HepG2 (cell line): ENCODE data around the gene CLEC16A. TPM values are rescaled to one million over a fixed set of nuclear protein-coding genes. Genes with fewer than 3 reads are reported as not detected.

Experiments used
- ATAC-seq: fragments of 200-7000 bp; cut with Tn5 transposase; 3 replicates; pipeline ENCODE4 v1.9.1; 2020; ENCODE audit warnings: mild to moderate bottlenecking, moderate library complexity
- BruUV-seq: library from RNA; stranded (reverse); fragments of 400-500 nt; replicated peaks from 2 replicates; lab custom pipeline; 2021; lab: Mats Ljungman, UMichigan
- CTCF ChIA-PET: fragments of 300-600 bp; formaldehyde crosslinking; extraction: SDS; loops from one replicate; lab custom pipeline; 2021; ENCODE audit warnings: low total read pairs, inconsistent platforms, low intra/inter-chr PET ratio; lab: Yijun Ruan, JAX
- POLR2A ChIA-PET: fragments of 350-600 bp; sonication (Branson Sonifier 250); formaldehyde crosslinking; loops from one replicate; lab custom pipeline; 2020; ENCODE audit warnings: antibody characterized with exemption, inconsistent platforms; lab: Yijun Ruan, JAX
- DNase-seq: peaks from one replicate; pipeline ENCODE4 v3.0.0-alpha.2; 2015; ENCODE audit warnings: low spot score
- FAIRE-seq: peaks from 3 replicates; lab custom pipeline; 2011; peaks lifted over from hg19 to GRCh38; lab: Jason Lieb, UNC
- H2AFZ ChIP-seq: one replicate; pipeline ENCODE4 v1.6.1; 2011; ENCODE audit warnings: low read length, inconsistent platforms
- H3K27ac ChIP-seq: fragments of 300-600 bp; 3 replicates; pipeline ENCODE4 v1.8.0; 2011; ENCODE audit warnings: mixed run types, mild to moderate bottlenecking, mixed read lengths, low read length, inconsistent platforms; ENCODE audit not compliant: insufficient read depth; ENCODE audit errors: extremely low read length
- H3K27me3 ChIP-seq, 2 experiments: fragments of 200-600 bp in 1 of 2; 2 replicates in 1 of 2; 3 replicates in 1 of 2; pipeline versions ENCODE4 v1.6.0 to v1.8.0; 2011; ENCODE audit warnings: low read length in 2 of 2, mild to moderate bottlenecking in 2 of 2, moderate library complexity in 2 of 2, inconsistent platforms in 1 of 2; ENCODE audit not compliant: insufficient read depth in 2 of 2, control insufficient read depth in 1 of 2
- H3K36me3 ChIP-seq, 2 experiments: fragments of 200-600 bp in 1 of 2; replicated peaks in 1 of 2; 2 replicates in 1 of 2; 3 replicates in 1 of 2; pipeline versions ENCODE4 v1.5.1 to v1.8.0; 2011; ENCODE audit warnings: low read length in 2 of 2, inconsistent platforms in 1 of 2; ENCODE audit not compliant: insufficient read depth in 2 of 2, control insufficient read depth in 1 of 2
- H3K4me1 ChIP-seq: 2 replicates; pipeline ENCODE4 v1.5.1; 2012; ENCODE audit warnings: low read length, inconsistent platforms; ENCODE audit not compliant: insufficient read depth
- H3K4me2 ChIP-seq: 2 replicates; pipeline ENCODE4 v1.6.0; 2011; ENCODE audit warnings: low read depth, low read length, inconsistent platforms
- H3K4me3 ChIP-seq, 3 experiments: fragments of 200-600 bp in 1 of 3; sonication (generic), shearing (Covaris generic) in 1 of 3; replicated peaks in 1 of 3; 2 replicates each; pipeline ENCODE4 v1.5.1; 2011 to 2016; ENCODE audit warnings: low read length in 3 of 3, inconsistent platforms in 2 of 3, low read depth in 2 of 3, mild to moderate bottlenecking in 2 of 3, control low read depth in 1 of 3, mixed read lengths in 1 of 3; ENCODE audit not compliant: insufficient read depth in 1 of 3
- H3K79me2 ChIP-seq: one replicate; pipeline ENCODE4 v1.6.1; 2011; ENCODE audit warnings: low read length, inconsistent platforms; ENCODE audit not compliant: insufficient read depth
- H3K9ac ChIP-seq: 2 replicates; pipeline ENCODE4 v1.6.0; 2011; ENCODE audit warnings: mild to moderate bottlenecking, low read depth, low read length, inconsistent platforms; ENCODE audit not compliant: insufficient read depth
- H3K9me3 ChIP-seq: 2 replicates; pipeline ENCODE4 v1.5.1; 2012; ENCODE audit warnings: mild to moderate bottlenecking, low read length
- H4K20me1 ChIP-seq: 2 replicates; pipeline ENCODE4 v1.6.0; 2011; ENCODE audit warnings: inconsistent platforms, mild to moderate bottlenecking, low read length, moderate library complexity; ENCODE audit not compliant: insufficient read depth
- FOXO1 ChIP-seq: sonication (generic); formaldehyde crosslinking; IDR thresholded peaks from 2 replicates; pipeline ENCODE4 v1.4.0; 2020; ENCODE audit warnings: missing genetic modification reagents
- HOXA5 ChIP-seq: sonication (generic); formaldehyde crosslinking; IDR thresholded peaks from 2 replicates; pipeline ENCODE4 v1.4.0; 2020; ENCODE audit warnings: missing genetic modification reagents
- NFRKB ChIP-seq: fragments of 450-650 bp; IDR thresholded peaks from 2 replicates; pipeline ENCODE4 v1.6.1; 2017
- PCBP2 ChIP-seq: fragments of 200-400 bp; formaldehyde crosslinking; optimal IDR thresholded peaks from 2 replicates; pipeline ENCODE3; 2018; ENCODE audit warnings: low read length, low read depth; ENCODE audit not compliant: poor library complexity, severe bottlenecking
- ZNF234 ChIP-seq: sonication (generic); formaldehyde crosslinking; conservative IDR thresholded peaks from 2 replicates; pipeline ENCODE4 v1.5.1; 2020; ENCODE audit warnings: mild to moderate bottlenecking, missing genetic modification reagents
- ZNF468 ChIP-seq: sonication (generic); formaldehyde crosslinking; IDR thresholded peaks from 2 replicates; pipeline ENCODE4 v1.8.0; 2022; ENCODE audit warnings: mild to moderate bottlenecking, moderate library complexity, missing genetic modification reagents
- ZNF644 ChIP-seq: IDR thresholded peaks from 2 replicates; pipeline ENCODE4 v1.6.1; 2016; ENCODE audit warnings: low read depth
- WGBS: methylation state at CpG from one replicate; pipeline ENCODE4 v1.1.6; 2017; ENCODE audit warnings: low lambda C conversion rate; 5-methylcytosine and 5-hydroxymethylcytosine counted together
- in situ Hi-C: cut with HindIII; loops from 2 replicates; pipeline ENCODE4 v1.10.0; 2017; ENCODE audit warnings: low pct_unique_long_range_greater_than_20kb; ENCODE audit not compliant: extremely low pct_ligation_motif_present
- intact Hi-C: fragments of 100-400 bp; cut with micrococcal nuclease; formaldehyde crosslinking; loops from one replicate; pipeline ENCODE4 v1.10.0; 2022; ENCODE audit not compliant: unreplicated experiment
- polyA plus RNA-seq, 8 experiments: library from polyadenylated mRNA; depleted of rRNA in 3 of 8; stranded (reverse) in 7 of 8; unstranded in 1 of 8; fragments of >200 nt; fragmentation: Illumina TruSeq in 4 of 8; extraction: Trizol in 4 of 8; gene quantifications; 2 replicates each; pipeline versions ENCODE4 v1.2.1 to v1.2.3, GENCODE V29; 2011 to 2016; ENCODE audit warnings: low read depth in 4 of 8, missing spikeins in 1 of 8, mixed read lengths in 1 of 8; ENCODE audit not compliant: insufficient read depth in 1 of 8
- total RNA-seq, 5 experiments: library from RNA; depleted of rRNA; stranded (reverse); fragments of >200 nt; fragmentation: Illumina TruSeq; extraction: Trizol; gene quantifications; 2 replicates each; pipeline ENCODE4 v1.2.3, GENCODE V29; 2016; ENCODE audit warnings: low read depth in 1 of 5
- TF ChIP-seq, protein P1 (sequence below): sonication (generic); formaldehyde crosslinking; IDR thresholded peaks from 2 replicates; pipeline ENCODE4 v1.5.0; 2020; ENCODE audit warnings: mild to moderate bottlenecking, missing genetic modification reagents, borderline replicate concordance
- TF ChIP-seq, protein P2 (sequence below): sonication (generic); formaldehyde crosslinking; IDR thresholded peaks from 2 replicates; pipeline ENCODE4 v1.8.0; 2022; ENCODE audit warnings: mild to moderate bottlenecking, missing genetic modification reagents, borderline replicate concordance
- TF ChIP-seq, protein P3 (sequence below): sonication (generic); formaldehyde crosslinking; IDR thresholded peaks from 2 replicates; pipeline ENCODE4 v1.4.0; 2020; ENCODE audit warnings: missing genetic modification reagents, borderline replicate concordance

Gene CLEC16A
- total and polyA plus RNA-seq, 2 of the 13 experiments (the other 11 are each of a cell fraction or from before 2014, with no cell fraction given) = 8.5 to 10.3 TPM

DNA sequence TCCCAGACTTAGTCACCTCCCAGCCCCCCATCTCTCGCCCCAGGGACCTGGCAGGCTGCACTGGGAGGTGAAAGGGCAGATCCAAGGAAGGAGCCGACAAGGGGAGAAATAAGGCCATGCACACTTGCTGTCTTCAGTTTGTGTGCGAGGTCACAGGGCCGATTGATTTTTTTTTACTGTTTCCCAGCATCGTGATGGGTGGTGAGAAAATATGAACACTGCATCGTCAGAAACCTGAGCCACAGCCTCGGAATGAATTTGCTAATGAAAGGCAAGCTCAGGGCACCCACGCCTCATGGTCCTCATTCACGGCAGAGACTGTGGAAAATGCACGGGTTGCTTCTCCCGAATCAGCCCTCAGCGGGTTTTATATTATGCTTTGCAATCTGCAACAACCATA lies 213.7 kb downstream of the CLEC16A start:
- no peak for DNase-seq
- no TSS peak for BruUV-seq
- H3K27ac ChIP-seq = no peak overlapping the region
- in situ Hi-C loops = no loop called here
- WGBS = 85% methylated on average over 12 of the region's 12 CpGs
- intact Hi-C loops = no loop called here
- H3K36me3 ChIP-seq = no peaks in the 10 kb centered on the region
- no peak overlapping the region for H3K4me3 ChIP-seq
- H3K27me3 ChIP-seq = no peaks in the 10 kb centered on the region
- no peaks in the 10 kb centered on the region for H3K79me2 ChIP-seq
- H3K4me2 ChIP-seq = no peak overlapping the region
- ChIA-PET CTCF (no interaction called here), POLR2A (no interaction called here)
- no peaks in the 10 kb centered on the region for H4K20me1 ChIP-seq
- no peak overlapping the region for H2AFZ ChIP-seq
- peaks cover 6% of the 10 kb centered on the region for H3K4me1 ChIP-seq
- H3K9me3 ChIP-seq = no peaks in the 10 kb centered on the region
- FAIRE-seq = no peak
- no peak for ATAC-seq
- no peak overlapping the region for H3K9ac ChIP-seq
- TF ChIP-seq ZNF234 (CRISPR knock-in tag) = no peak
- TF ChIP-seq, protein P1, sequence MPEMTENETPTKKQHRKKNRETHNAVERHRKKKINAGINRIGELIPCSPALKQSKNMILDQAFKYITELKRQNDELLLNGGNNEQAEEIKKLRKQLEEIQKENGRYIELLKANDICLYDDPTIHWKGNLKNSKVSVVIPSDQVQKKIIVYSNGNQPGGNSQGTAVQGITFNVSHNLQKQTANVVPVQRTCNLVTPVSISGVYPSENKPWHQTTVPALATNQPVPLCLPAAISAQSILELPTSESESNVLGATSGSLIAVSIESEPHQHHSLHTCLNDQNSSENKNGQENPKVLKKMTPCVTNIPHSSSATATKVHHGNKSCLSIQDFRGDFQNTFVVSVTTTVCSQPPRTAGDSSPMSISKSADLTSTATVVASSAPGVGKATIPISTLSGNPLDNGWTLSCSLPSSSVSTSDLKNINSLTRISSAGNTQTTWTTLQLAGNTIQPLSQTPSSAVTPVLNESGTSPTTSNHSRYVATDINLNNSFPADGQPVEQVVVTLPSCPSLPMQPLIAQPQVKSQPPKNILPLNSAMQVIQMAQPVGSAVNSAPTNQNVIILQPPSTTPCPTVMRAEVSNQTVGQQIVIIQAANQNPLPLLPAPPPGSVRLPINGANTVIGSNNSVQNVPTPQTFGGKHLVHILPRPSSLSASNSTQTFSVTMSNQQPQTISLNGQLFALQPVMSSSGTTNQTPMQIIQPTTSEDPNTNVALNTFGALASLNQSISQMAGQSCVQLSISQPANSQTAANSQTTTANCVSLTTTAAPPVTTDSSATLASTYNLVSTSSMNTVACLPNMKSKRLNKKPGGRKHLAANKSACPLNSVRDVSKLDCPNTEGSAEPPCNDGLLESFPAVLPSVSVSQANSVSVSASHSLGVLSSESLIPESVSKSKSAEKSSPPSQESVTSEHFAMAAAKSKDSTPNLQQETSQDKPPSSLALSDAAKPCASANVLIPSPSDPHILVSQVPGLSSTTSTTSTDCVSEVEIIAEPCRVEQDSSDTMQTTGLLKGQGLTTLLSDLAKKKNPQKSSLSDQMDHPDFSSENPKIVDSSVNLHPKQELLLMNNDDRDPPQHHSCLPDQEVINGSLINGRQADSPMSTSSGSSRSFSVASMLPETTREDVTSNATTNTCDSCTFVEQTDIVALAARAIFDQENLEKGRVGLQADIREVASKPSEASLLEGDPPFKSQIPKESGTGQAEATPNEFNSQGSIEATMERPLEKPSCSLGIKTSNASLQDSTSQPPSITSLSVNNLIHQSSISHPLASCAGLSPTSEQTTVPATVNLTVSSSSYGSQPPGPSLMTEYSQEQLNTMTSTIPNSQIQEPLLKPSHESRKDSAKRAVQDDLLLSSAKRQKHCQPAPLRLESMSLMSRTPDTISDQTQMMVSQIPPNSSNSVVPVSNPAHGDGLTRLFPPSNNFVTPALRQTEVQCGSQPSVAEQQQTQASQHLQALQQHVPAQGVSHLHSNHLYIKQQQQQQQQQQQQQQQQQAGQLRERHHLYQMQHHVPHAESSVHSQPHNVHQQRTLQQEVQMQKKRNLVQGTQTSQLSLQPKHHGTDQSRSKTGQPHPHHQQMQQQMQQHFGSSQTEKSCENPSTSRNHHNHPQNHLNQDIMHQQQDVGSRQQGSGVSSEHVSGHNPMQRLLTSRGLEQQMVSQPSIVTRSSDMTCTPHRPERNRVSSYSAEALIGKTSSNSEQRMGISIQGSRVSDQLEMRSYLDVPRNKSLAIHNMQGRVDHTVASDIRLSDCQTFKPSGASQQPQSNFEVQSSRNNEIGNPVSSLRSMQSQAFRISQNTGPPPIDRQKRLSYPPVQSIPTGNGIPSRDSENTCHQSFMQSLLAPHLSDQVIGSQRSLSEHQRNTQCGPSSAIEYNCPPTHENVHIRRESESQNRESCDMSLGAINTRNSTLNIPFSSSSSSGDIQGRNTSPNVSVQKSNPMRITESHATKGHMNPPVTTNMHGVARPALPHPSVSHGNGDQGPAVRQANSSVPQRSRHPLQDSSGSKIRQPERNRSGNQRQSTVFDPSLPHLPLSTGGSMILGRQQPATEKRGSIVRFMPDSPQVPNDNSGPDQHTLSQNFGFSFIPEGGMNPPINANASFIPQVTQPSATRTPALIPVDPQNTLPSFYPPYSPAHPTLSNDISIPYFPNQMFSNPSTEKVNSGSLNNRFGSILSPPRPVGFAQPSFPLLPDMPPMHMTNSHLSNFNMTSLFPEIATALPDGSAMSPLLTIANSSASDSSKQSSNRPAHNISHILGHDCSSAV (CRISPR knock-in tag) = no peak
- no peak for TF ChIP-seq ZNF468 (CRISPR knock-in tag)
- TF ChIP-seq HOXA5 = no peak
- TF ChIP-seq PCBP2 = no peak
- TF ChIP-seq, protein P2, sequence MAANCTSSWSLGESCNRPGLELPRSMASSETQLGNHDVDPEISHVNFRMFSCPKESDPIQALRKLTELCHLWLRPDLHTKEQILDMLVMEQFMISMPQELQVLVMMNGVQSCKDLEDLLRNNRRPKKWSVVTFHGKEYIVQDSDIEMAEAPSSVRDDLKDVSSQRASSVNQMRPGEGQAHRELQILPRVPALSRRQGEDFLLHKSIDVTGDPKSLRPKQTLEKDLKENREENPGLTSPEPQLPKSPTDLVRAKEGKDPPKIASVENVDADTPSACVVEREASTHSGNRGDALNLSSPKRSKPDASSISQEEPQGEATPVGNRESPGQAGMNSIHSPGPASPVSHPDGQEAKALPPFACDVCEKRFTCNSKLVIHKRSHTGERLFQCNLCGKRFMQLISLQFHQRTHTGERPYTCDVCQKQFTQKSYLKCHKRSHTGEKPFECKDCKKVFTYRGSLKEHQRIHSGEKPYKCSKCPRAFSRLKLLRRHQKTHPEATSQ (CRISPR knock-in tag) = no peak
- no peak for TF ChIP-seq NFRKB
- TF ChIP-seq, protein P3, sequence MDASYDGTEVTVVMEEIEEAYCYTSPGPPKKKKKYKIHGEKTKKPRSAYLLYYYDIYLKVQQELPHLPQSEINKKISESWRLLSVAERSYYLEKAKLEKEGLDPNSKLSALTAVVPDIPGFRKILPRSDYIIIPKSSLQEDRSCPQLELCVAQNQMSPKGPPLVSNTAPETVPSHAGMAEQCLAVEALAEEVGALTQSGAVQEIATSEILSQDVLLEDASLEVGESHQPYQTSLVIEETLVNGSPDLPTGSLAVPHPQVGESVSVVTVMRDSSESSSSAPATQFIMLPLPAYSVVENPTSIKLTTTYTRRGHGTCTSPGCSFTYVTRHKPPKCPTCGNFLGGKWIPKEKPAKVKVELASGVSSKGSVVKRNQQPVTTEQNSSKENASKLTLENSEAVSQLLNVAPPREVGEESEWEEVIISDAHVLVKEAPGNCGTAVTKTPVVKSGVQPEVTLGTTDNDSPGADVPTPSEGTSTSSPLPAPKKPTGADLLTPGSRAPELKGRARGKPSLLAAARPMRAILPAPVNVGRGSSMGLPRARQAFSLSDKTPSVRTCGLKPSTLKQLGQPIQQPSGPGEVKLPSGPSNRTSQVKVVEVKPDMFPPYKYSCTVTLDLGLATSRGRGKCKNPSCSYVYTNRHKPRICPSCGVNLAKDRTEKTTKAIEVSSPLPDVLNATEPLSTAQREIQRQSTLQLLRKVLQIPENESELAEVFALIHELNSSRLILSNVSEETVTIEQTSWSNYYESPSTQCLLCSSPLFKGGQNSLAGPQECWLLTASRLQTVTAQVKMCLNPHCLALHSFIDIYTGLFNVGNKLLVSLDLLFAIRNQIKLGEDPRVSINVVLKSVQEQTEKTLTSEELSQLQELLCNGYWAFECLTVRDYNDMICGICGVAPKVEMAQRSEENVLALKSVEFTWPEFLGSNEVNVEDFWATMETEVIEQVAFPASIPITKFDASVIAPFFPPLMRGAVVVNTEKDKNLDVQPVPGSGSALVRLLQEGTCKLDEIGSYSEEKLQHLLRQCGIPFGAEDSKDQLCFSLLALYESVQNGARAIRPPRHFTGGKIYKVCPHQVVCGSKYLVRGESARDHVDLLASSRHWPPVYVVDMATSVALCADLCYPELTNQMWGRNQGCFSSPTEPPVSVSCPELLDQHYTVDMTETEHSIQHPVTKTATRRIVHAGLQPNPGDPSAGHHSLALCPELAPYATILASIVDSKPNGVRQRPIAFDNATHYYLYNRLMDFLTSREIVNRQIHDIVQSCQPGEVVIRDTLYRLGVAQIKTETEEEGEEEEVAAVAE (CRISPR knock-in tag) = no peak
- TF ChIP-seq FOXO1 (CRISPR knock-in tag) = no peak
- no peak for TF ChIP-seq ZNF644 (CRISPR knock-in tag)
